A673 (cell line): ENCODE measurements around the gene PLA2G2E.

Experiments
- EZH2 ChIP-seq: fragments of 200-600 bp; sonication (generic); IDR thresholded peaks from 2 replicates; pipeline ENCODE4 v1.6.1; 2017; ENCODE audit warnings: borderline replicate concordance, low read depth, mild to moderate bottlenecking, mixed read lengths, antibody characterized with exemption, low read length; ENCODE audit not compliant: poor library complexity, severe bottlenecking
- TF ChIP-seq, protein P1 (sequence below): fragments of 300-800, 200-600 bp; sonication (generic); conservative IDR thresholded peaks from 2 replicates; pipeline ENCODE4 v1.5.1; 2017; ENCODE audit warnings: low read depth, mild to moderate bottlenecking, antibody characterized with exemption, low read length, moderate library complexity, mixed read lengths

- TF ChIP-seq, protein P1, sequence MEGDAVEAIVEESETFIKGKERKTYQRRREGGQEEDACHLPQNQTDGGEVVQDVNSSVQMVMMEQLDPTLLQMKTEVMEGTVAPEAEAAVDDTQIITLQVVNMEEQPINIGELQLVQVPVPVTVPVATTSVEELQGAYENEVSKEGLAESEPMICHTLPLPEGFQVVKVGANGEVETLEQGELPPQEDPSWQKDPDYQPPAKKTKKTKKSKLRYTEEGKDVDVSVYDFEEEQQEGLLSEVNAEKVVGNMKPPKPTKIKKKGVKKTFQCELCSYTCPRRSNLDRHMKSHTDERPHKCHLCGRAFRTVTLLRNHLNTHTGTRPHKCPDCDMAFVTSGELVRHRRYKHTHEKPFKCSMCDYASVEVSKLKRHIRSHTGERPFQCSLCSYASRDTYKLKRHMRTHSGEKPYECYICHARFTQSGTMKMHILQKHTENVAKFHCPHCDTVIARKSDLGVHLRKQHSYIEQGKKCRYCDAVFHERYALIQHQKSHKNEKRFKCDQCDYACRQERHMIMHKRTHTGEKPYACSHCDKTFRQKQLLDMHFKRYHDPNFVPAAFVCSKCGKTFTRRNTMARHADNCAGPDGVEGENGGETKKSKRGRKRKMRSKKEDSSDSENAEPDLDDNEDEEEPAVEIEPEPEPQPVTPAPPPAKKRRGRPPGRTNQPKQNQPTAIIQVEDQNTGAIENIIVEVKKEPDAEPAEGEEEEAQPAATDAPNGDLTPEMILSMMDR = no peak
- TF ChIP-seq EZH2 = no peak
These were observed 9.4 kb upstream of the PLA2G2E start for GRCh38 chr1:19932866-19933265.
